ENCODE measurements around the gene DEFB126. TPM values are rescaled to one million over a fixed set of nuclear protein-coding genes. Genes with fewer than 3 reads are reported as not detected.

Gene DEFB126
- total RNA-seq, result not detected in 2 replicates

DNA sequence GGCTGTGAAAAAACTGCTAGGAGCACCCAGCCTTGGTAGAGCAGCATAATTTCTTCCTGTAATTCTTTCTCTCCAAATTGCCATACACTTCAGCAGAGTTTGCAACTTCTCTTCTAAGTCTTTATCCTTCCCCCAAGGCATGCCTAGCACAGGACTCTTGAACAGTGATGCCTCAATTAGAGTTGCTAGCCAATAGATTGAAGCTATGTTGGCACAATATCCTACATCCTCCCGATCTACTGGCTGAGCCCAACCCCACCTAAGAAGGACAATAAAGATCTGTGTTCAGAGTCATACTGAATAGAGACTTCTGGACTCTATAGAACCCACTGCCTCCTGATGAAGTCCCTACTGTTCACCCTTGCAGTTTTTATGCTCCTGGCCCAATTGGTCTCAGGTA, at the start of gene DEFB126:
Gene DEFB126, plus strand, starts transcription at position 301 of the 400 bp plus-strand sequence. Its CDS starts 39 bp downstream, at position 340.

GRCh38 chr20:157154-157553, 14.8 kb downstream of the DEFB126 start, which contains the start of gene DEFB127:
Gene DEFB127 (plus strand): TSS chr20:157454. CDS start chr20:157545, 91 bp downstream.

GRCh38 chr20:189611-190010, 47.2 kb downstream of the DEFB126 start, which contains the start of gene DEFB128:
Gene DEFB128 (minus strand): TSS chr20:189711. CDS start chr20:189623, 88 bp downstream.

Other genes with a start within 250 kb of the DEFB126 start
- gene DEFB125, start 54.9 kb upstream of the DEFB126 start, total RNA-seq, result not detected in 2 replicates
- not detected in 2 replicates for gene DEFB127, start 14.9 kb downstream of the DEFB126 start, total RNA-seq
- gene DEFB128, start 47.1 kb downstream of the DEFB126 start, total RNA-seq, result not detected in 2 replicates
- gene DEFB129, start 84.7 kb downstream of the DEFB126 start, total RNA-seq, result not detected in 2 replicates
- gene DEFB132, start 115.1 kb downstream of the DEFB126 start, total RNA-seq, result not detected in 2 replicates
- 0.15 and 0.23 TPM in 2 replicates for gene C20orf96, start 148.2 kb downstream of the DEFB126 start, total RNA-seq
- gene ZCCHC3, start 155.0 kb downstream of the DEFB126 start, total RNA-seq, result 9.2 and 11.5 TPM in 2 replicates
- gene SOX12, start 183.0 kb downstream of the DEFB126 start, total RNA-seq, result 6.6 and 8.9 TPM in 2 replicates
- 38.7 and 58.4 TPM in 2 replicates for gene NRSN2, start 204.5 kb downstream of the DEFB126 start, total RNA-seq
- gene TRIB3, start 238.2 kb downstream of the DEFB126 start, total RNA-seq, result 309 and 564 TPM in 2 replicates

All from hair follicular keratinocyte (primary cell).